Non-pigmented ciliary epithelial cell (primary cell): Measurements from ENCODE around the gene PNO1.
A peak's percentile ranks its signal among the peaks of the same experiment; 100 is the strongest.
"Not testable (repeated sequence)": the region's sequence is repeated elsewhere in the genome, so short reads cannot be mapped to it uniquely, and the experiment has no call there.

Experiments used
- DNase-seq: peaks from one replicate; pipeline ENCODE4 v3.0.0-alpha.2; 2010; ENCODE audit warnings: low read depth

Gene PNO1

GRCh38 chr2:68157002-68157401 lies 686 bp upstream of the PNO1 start:
- no peak for DNase-seq

DNA sequence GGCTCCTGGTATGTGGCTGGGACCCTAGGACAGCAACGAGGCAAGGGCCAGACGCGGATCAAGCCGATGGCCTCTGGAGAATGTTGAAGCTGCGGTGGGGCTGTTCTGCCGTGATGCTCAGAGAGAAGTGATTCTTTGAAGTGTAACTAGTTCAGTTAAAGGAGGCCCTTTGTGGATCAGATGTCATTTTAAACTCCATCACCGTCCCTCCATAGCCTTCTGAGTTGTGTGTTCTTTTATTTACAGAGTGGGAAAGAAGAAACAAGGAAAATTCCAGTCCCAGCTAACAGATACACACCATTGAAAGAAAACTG lies 403 bp downstream of the PNO1 start:
- no peak for DNase-seq

DNA sequence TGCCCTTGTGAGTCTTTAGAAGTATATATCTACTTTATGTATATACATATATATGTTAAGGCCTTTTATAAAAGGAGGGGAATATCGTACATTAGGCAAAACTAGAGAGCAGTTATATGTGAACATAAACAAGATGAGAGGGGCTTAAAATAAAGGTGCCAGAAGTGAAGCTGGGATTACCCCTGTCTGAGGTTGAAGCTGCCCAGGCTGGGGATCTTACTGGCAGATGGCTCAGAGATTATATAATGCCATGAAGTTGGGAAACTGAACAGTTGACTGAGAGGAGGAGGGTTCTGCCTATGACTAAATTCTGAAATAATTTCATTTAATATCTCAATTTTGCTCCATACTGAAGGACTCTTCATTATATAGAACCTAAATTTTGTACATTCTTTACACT lies 6.0 kb downstream of the PNO1 start:
- DNase-seq = no peak

DNA sequence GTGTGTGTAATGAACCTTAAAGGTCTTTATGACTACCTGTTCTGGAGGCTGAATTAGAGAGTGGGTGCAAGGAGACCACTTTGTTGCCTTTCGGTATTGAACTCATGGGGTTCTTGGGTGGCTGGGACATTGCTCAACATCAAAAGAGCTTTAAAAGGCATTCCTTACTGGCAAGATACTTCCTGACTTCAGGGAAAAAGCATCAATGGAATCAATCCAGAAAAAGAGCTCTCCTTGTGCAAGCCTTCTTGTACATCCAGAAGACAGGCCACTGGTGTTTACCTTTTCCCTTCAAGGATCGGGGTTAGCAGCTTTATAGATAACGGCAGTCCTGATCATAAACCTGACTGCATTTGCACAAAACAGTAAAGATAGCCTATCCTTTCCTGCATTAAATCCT lies 9.5 kb downstream of the PNO1 start:
- DNase-seq = no peak

DNA sequence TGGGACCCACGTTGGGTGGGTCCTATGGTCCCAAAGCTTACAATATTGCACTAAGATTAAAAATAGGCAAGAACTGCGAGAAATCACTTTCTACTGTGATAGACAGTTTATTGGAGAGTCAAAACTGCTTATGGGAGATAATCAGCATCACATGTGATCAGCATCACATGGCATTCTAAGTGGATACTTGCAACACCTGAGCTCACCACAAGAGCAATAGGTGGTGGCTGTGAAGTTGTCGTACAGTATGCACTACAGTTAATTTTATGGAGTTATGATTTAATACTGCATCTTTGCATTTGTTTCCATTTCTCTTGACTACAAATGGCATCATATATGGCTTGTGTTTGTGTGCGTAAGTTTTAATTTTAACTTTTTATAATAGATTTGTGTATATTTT lies 11.6 kb downstream of the PNO1 start:
- DNase-seq = no peak

DNA sequence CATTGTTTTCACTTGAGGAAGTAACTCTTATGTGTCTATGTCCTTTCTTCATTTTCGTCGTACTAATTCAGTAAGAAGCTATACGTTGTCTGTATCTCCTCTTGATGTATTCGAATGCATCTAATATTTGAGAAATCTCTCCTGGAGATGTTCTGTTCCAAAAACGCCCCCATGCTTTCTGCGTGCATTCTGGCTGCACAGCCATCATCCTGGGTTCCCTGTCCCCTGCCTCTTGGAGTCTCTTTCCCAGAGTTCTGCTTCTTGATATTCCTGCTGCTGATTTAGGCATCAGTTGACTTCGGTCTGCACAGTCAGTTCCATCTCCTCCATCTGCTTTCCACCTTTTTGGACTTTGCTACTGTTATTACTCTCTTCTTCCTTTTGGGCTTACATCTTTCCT lies 13.5 kb downstream of the PNO1 start:
- DNase-seq = no peak

- DNase-seq = no peak
Observed at GRCh38 chr2:68171684-68172083, 14.0 kb downstream of the PNO1 start.

GRCh38 chr2:68172521-68172920 lies 14.8 kb downstream of the PNO1 start:
- no peak for DNase-seq

DNA sequence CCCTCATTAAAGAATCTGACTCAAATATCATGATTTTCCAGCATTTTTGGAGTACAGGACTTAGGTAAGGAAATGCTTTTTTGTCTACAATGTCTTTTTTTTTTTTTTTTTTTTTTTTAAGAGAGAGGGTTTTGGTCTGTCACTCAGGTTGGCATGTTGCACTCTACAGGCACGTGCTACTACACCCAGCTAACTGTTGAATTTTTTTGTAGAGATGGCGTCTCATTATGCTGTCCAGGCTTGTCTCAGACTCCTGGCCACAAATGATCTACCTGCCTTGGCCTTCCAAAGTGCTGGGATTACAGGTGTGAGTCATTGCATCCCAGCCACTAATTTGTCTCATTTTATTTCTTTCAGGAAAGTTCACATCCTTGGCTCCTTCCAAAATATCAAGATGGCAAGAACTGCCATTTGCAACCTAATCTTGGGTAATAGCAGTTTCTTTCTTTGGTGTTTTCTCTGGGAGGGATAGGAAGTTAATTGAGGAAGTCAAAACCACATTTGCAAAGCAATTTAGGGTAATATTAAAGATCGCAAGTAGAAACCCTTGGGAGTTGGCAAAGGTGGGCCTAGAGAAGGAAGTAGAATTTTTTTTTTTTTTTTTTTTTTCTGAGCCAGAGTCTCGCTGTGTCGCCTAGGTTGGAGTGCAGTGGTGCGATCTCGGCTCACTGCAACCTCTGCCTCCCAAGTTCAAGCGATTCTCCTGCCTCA lies 15.5 kb downstream of the PNO1 start:
- DNase-seq = no peak

DNA sequence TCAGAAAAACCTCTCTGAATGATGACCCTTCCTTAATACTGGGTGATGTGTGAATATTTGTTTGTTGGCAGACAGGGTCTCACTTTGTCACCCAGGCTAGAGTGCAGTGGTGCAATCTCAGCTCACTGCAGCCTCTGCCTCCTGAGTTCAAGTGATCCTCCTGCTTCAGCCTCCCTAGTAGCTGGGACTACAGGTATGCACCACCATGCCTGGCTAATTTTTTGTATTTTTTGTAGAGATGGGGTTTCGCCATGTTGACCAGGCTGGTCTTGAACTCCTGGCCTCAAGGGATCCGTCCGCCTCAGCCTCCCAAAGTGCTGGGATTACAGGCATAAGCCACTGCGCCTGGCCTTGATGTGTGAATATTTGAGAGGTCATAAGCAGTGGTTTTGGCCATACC lies 17.5 kb downstream of the PNO1 start:
- not testable (repeated sequence) for DNase-seq

DNA sequence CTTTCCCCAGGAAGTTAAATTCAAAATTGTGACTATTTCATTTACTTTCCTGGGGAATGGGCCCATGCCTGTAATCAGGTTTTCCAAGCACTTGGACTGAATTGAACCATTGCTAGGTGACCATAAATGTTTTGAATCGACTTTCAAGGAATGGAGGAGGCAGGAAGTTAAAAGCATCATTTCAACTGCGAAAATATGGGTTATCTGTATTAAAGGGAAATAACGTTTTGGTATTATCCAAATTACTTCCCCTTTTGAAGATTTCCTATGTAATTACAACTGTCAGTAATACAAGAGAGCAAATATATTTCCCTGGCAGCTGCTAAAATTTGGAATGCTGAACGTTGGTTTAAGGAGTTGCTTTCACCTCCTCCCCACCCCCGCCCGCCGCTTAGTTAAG lies 19.0 kb downstream of the PNO1 start:
- no peak for DNase-seq

GRCh38 chr2:68177541-68177940 lies 19.9 kb downstream of the PNO1 start:
- DNase-seq = no peak

DNA sequence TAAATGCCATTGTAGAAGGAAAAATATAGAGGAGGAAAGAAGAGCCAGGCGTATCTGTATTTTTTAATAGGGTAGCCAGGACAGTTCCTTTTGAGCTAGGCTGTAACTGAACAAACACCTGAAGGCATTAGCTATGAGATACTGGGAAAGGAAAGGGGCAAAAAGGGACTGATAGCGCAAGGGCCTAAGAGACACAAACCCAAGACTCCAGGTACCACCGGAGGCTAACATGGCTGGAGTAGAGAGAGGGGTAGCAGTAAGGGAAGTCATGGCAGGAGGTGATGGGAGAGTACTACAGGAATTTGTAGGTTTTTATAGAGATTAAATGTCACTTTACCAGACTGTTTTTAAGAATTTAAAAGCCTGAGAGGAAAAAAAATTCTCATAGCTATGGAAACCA lies 20.7 kb downstream of the PNO1 start:
- no peak for DNase-seq

GRCh38 chr2:68178954-68179627 lies 21.4 kb downstream of the PNO1 start:
- DNase-seq = no peak

DNA sequence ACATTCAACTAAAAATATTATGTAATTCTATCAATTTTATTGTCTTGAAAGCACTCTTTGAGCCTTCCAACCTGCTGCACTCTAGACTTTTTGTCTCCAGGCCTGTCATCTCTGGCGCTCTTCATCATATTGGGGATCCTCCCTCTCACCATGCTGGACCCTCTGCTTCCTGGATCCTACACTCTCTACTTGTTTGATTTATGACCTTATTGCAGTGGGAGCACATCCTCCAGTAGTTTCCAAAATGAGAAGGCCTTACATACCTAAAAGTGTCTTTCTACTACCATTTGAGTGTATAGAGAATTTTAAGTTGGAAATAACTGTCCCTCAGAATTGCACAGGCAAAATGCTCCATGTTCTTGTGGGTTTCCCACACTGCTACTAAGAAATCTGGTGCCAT lies 25.2 kb downstream of the PNO1 start:
- DNase-seq = no peak

- no peak for DNase-seq
Observed at GRCh38 chr2:68185541-68186164, 28.0 kb downstream of the PNO1 start.

DNA sequence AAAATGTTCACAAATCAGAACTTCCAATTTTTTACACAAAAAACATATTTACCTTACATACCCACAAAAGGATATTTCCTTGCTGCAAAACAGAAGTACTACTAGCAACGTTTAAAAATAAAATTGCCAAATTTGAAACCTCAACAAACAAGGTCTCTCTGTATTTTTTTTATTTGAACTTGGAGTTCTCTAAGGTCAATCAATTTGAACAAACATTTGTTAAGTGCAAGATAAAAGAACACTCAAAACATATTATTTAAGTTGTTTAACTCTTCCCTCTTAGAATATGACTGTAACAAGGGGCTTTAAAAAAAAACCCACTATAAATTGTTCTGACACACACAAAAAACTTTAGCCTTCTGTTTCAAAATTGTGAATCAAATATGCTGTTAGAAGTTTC lies 29.6 kb downstream of the PNO1 start:
- DNase-seq = no peak

DNA sequence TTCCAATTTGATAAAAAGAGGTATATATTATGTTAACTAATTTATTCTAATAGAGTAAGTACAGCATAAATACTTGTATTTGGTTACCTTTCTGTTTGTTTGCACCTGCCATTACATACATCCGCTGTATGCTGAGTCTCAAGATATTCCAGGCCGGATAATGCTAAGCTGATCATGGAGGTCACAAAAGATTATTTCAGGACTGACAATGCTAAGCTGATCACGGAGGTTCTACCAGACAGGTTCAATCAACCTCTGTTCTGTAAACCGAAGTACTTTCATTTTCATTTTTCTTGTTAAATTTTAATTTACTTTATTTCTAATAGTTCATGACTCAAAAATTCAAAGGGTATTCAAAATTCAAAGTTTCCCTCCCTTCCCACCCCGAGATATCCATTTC lies 31.1 kb downstream of the PNO1 start:
- no peak for DNase-seq

GRCh38 chr2:68189991-68190784 lies 32.5 kb downstream of the PNO1 start:
- no peak for DNase-seq

DNA sequence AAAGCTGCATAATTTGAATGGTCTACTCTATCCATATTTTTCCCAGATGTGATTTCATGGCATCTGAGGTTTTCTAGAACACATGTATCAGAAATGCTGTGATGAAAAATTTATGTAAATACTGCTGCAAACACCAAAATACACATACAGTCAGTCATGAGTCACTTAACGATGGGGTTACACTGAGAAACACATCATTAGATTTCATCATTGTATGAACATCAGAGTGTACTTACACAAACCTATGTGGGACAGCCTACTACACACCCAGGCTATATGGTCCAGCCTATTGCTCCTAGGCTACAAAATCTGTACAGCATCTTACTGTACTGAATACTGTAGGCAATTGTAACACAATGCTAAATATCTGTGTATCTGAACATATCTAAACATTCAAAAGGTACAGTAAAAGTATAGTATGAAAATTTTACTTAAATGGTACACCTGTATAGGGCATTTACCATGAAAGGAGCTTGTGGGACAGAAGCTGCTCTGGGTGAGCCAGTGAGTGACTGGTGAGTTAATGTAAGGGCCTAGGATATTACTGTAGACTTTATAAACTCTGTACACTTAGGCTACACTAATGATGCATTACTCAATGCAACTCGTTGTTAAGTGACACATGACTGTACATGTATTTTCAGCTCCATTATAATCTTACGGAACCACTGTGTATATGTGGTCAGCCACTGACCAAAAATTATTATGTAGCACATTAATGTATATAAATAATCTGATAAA lies 33.5 kb downstream of the PNO1 start:
- DNase-seq = peak; percentile 55

GRCh38 chr2:68193144-68193543 lies 35.5 kb downstream of the PNO1 start:
- DNase-seq = no peak

GRCh38 chr2:68193787-68194372 lies 36.2 kb downstream of the PNO1 start:
- DNase-seq = no peak
